MCF 10A (cell line): Measurements from ENCODE around the gene BCAT1. TPM values are rescaled to one million over a fixed set of nuclear protein-coding genes. Genes with fewer than 3 reads are reported as not detected.
"Not testable (repeated sequence)": the region's sequence is repeated elsewhere in the genome, so short reads cannot be mapped to it uniquely, and the experiment has no call there.

Experiments
- BruUV-seq: library from RNA; stranded (reverse); fragments of 400-500 nt; replicated peaks from 2 replicates; lab custom pipeline; 2021; lab: Mats Ljungman, UMichigan
- CTCF ChIA-PET: fragments of 300-600 bp; sonication (Branson Sonifier 250); formaldehyde crosslinking; extraction: SDS; loops from one replicate; lab custom pipeline; 2021; ENCODE audit warnings: antibody characterized with exemption, inconsistent platforms; lab: Yijun Ruan, JAX
- POLR2A ChIA-PET: fragments of 300-600, 350-650 bp; sonication (Branson Sonifier 250); formaldehyde crosslinking; extraction: SDS; loops from one replicate; lab custom pipeline; 2020; ENCODE audit warnings: antibody characterized with exemption, inconsistent platforms; lab: Yijun Ruan, JAX
- DNase-seq: peaks from one replicate; pipeline ENCODE4 v3.0.0-alpha.2; 2018; ENCODE audit not compliant: unreplicated experiment
- H3K27ac Mint-ChIP-seq: one replicate; pipeline ENCODE4 v1.8.0; 2022; ENCODE audit warnings: mild to moderate bottlenecking, low read depth, mixed read lengths; ENCODE audit not compliant: unreplicated experiment
- H3K27me3 Mint-ChIP-seq: one replicate; pipeline ENCODE4 v1.8.0; 2022; ENCODE audit warnings: mixed read lengths; ENCODE audit not compliant: insufficient read depth, unreplicated experiment
- H3K36me3 Mint-ChIP-seq: one replicate; pipeline ENCODE4 v1.8.0; 2022; ENCODE audit warnings: mild to moderate bottlenecking, moderate library complexity, mixed read lengths; ENCODE audit not compliant: insufficient read depth, unreplicated experiment
- H3K4me1 Mint-ChIP-seq: one replicate; pipeline ENCODE4 v1.8.0; 2022; ENCODE audit warnings: mixed read lengths; ENCODE audit not compliant: insufficient read depth, unreplicated experiment
- H3K4me3 Mint-ChIP-seq: one replicate; pipeline ENCODE4 v1.8.0; 2022; ENCODE audit warnings: mild to moderate bottlenecking, moderate library complexity, mixed read lengths; ENCODE audit not compliant: unreplicated experiment
- H3K9me3 Mint-ChIP-seq: one replicate; pipeline ENCODE4 v1.8.0; 2022; ENCODE audit warnings: mixed read lengths; ENCODE audit not compliant: unreplicated experiment
- intact Hi-C: fragments of 100-400 bp; cut with micrococcal nuclease; formaldehyde crosslinking; loops from 2 replicates; pipeline ENCODE4 v1.14.1; 2022
- total RNA-seq: library from RNA; stranded (reverse); gene quantifications from 2 replicates; pipeline ENCODE4 v1.2.3, GENCODE V29; 2022
- TF ChIP-seq, protein P1 (sequence below): fragments of 200-600 bp; IDR thresholded peaks from one replicate; pipeline ENCODE4 v1.8.0; 2022; ENCODE audit warnings: antibody characterized with exemption, mild to moderate bottlenecking; ENCODE audit not compliant: unreplicated experiment

Gene BCAT1
- total RNA-seq, 1 experiment from 2014 or later = 0.12 TPM

DNA sequence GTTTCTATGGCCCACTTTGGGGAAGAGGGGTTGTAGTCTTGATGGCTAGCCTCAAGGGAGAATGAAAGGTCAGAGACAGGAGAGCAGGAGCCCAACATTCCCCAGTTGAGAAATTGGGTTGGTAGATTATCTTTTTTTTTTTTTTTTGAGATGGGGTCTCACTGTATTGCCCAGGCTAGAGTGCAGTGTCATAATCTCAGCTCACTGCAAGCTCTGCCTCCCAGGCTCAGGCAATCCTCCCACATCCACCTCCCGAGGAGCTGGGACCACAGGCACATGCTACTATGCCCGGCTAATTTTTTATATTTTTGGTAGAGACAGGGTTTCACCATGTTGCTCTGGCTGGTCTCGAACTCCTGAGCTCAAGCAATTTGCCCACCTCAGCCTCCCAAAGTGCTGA lies 34.9 kb downstream of the BCAT1 start:
- H3K36me3 Mint-ChIP-seq = no peaks in the 10 kb centered on the region
- no peak overlapping the region for H3K4me3 Mint-ChIP-seq
- intact Hi-C loops = no loop called here
- TF ChIP-seq, protein P1, sequence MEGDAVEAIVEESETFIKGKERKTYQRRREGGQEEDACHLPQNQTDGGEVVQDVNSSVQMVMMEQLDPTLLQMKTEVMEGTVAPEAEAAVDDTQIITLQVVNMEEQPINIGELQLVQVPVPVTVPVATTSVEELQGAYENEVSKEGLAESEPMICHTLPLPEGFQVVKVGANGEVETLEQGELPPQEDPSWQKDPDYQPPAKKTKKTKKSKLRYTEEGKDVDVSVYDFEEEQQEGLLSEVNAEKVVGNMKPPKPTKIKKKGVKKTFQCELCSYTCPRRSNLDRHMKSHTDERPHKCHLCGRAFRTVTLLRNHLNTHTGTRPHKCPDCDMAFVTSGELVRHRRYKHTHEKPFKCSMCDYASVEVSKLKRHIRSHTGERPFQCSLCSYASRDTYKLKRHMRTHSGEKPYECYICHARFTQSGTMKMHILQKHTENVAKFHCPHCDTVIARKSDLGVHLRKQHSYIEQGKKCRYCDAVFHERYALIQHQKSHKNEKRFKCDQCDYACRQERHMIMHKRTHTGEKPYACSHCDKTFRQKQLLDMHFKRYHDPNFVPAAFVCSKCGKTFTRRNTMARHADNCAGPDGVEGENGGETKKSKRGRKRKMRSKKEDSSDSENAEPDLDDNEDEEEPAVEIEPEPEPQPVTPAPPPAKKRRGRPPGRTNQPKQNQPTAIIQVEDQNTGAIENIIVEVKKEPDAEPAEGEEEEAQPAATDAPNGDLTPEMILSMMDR = no peak
- DNase-seq = no peak
- H3K9me3 Mint-ChIP-seq = no peaks in the 10 kb centered on the region
- peaks cover 6% of the 10 kb centered on the region for H3K4me1 Mint-ChIP-seq
- no peaks in the 10 kb centered on the region for H3K27me3 Mint-ChIP-seq
- H3K27ac Mint-ChIP-seq = no peak overlapping the region
- POLR2A ChIA-PET = interaction anchor here (1.5 kb wide), 1 partner anchor 62 kb away, joined by 3 read pairs; no protein-coding TSS in a partner anchor
- CTCF ChIA-PET = no interaction called here
- no TSS peak for BruUV-seq

DNA sequence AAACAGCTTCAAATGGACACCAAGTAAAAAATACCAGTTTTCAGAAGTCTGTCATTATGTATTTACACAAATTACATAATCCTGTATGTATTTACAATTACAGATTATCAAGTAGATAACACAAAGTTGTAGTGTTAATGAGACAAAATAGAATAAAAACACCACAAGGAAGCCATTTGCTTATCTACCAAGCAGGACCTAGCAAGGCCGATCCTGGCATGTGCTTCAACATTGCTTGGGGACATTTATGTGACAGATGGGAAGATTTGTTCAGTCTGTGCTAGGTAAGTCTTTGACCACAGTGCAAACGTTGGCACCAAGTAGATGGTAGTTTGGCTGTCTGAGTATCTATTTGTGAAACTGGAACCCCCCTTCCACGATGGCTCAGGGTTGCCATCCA lies 35.8 kb downstream of the BCAT1 start:
- H3K36me3 Mint-ChIP-seq = no peaks in the 10 kb centered on the region
- ChIA-PET POLR2A (no interaction called here), CTCF (no interaction called here)
- TF ChIP-seq, protein P1 = no peak
- H3K9me3 Mint-ChIP-seq = no peaks in the 10 kb centered on the region
- intact Hi-C loops = no loop called here
- H3K4me3 Mint-ChIP-seq = no peak overlapping the region
- BruUV-seq = no TSS peak
- DNase-seq = no peak
- H3K27me3 Mint-ChIP-seq = no peaks in the 10 kb centered on the region
- peaks cover 6% of the 10 kb centered on the region for H3K4me1 Mint-ChIP-seq
- no peak overlapping the region for H3K27ac Mint-ChIP-seq

DNA sequence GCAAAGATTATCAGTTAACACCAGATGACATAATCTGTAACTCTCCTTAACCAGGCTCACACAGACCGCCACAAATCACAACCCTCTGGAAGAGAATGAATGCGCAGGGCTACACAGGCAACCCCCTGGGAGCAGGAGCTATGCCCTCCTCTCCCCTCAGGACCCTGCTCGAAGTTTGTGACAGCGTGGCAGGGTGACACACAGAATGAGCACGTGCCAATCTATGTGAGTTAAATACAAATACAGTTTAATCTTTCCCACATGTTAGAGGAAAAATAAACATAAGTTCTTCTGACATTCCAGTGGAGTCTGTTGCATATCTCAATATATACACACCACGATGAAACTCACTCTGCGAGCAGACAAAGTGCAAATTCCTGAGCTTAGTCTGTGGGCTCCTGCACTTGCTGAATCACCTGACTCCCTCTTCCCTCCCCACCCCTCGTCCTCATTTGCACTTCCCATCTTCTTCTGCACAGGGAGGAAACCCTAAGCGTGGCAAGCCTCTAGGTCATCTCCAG lies 37.6 kb downstream of the BCAT1 start:
- DNase-seq = no peak
- Mint-ChIP-seq H3K27ac (no peak overlapping the region), H3K4me1 (peaks cover 6% of the 10 kb centered on the region), H3K27me3 (no peaks in the 10 kb centered on the region), H3K4me3 (no peak overlapping the region), H3K9me3 (no peaks in the 10 kb centered on the region), H3K36me3 (no peaks in the 10 kb centered on the region)
- TF ChIP-seq, protein P1 = no peak
- no TSS peak for BruUV-seq
- intact Hi-C loops = no loop called here
- POLR2A ChIA-PET = interaction anchor here (0.7 kb wide), 1 partner anchor 14 kb away, joined by 3 read pairs; no protein-coding TSS in a partner anchor
- CTCF ChIA-PET = interaction anchor here (0.6 to 1.1 kb wide), 3 partner anchors 58 to 1823 kb away, joined by 3 to 4 read pairs (median 3); no protein-coding TSS in a partner anchor

DNA sequence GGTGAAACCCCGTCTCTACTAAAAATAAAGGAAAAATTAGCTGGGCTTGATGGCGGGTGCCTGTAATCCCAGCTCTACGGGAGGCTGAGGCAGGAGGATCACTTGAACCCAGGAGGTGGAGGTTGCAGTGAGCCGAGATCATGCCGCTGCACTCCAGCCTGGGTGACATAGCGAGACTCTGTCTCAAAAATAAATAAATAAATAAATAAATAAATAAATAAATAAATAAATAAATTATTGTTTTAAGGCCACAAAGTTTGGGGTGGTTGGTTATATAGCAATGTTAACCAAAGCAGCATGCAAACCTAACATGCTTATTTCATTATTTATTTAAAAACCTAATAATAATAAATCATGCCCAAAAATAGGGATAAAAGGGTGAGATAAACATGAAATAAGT lies 38.7 kb downstream of the BCAT1 start:
- DNase-seq, H3K4me1 Mint-ChIP-seq, H3K27me3 Mint-ChIP-seq, H3K4me3 Mint-ChIP-seq, H3K9me3 Mint-ChIP-seq, intact Hi-C loops, H3K27ac Mint-ChIP-seq, BruUV-seq, H3K36me3 Mint-ChIP-seq: not testable (repeated sequence)
- CTCF ChIA-PET = interaction anchor here (0.6 kb wide), 1 partner anchor 59 kb away, joined by 3 read pairs; no protein-coding TSS in a partner anchor
- POLR2A ChIA-PET = interaction anchor here (0.9 kb wide), 1 partner anchor 23 kb away, joined by 6 read pairs; no protein-coding TSS in a partner anchor
